Mesenchymal stem cell (in vitro differentiated cells and primary cell): ENCODE measurements around the gene GRID2.
A peak's percentile ranks its signal among the peaks of the same experiment; 100 is the strongest.

Source experiments
- DNase-seq: peaks from one replicate; pipeline ENCODE4 v3.0.0-alpha.2; 2013
- H2AFZ ChIP-seq: one replicate; pipeline ENCODE4 v1.6.1; 2013; ENCODE audit warnings: low read depth, mild to moderate bottlenecking, control low read depth, inconsistent platforms, low read length, moderate library complexity
- H2AK5ac ChIP-seq: 2 replicates; pipeline ENCODE4 v1.6.1; 2013; ENCODE audit warnings: low read length, moderate library complexity, mild to moderate bottlenecking, inconsistent platforms; ENCODE audit not compliant: severe bottlenecking
- H2BK120ac ChIP-seq: one replicate; pipeline ENCODE4 v1.6.1; 2013; ENCODE audit warnings: low read depth, mild to moderate bottlenecking, inconsistent platforms, low read length, moderate library complexity
- H2BK12ac ChIP-seq, 2 experiments: one replicate each; pipeline ENCODE4 v1.6.1; 2013; ENCODE audit warnings: inconsistent platforms in 2 of 2, low read length in 2 of 2, mild to moderate bottlenecking in 2 of 2, moderate library complexity in 2 of 2, control low read depth in 1 of 2
- H2BK15ac ChIP-seq: one replicate; pipeline ENCODE4 v1.6.1; 2013; ENCODE audit warnings: mild to moderate bottlenecking, low read depth, inconsistent platforms; ENCODE audit not compliant: poor library complexity, severe bottlenecking
- H2BK5ac ChIP-seq: 2 replicates; pipeline ENCODE4 v1.6.1; 2013; ENCODE audit warnings: low read depth, mild to moderate bottlenecking, low read length, control low read depth, inconsistent platforms; ENCODE audit not compliant: poor library complexity, severe bottlenecking
- H3K14ac ChIP-seq, 2 experiments: one replicate each; pipeline ENCODE4 v1.6.1; 2013; ENCODE audit warnings: inconsistent platforms in 2 of 2, low read length in 2 of 2, control low read depth in 1 of 2, mild to moderate bottlenecking in 1 of 2, moderate library complexity in 1 of 2
- H3K18ac ChIP-seq, 2 experiments: one replicate each; pipeline ENCODE4 v1.6.1; 2013; ENCODE audit warnings: inconsistent platforms in 2 of 2, low read length in 2 of 2, control low read depth in 1 of 2, low read depth in 1 of 2, mild to moderate bottlenecking in 1 of 2
- H3K23ac ChIP-seq, 2 experiments: one replicate each; pipeline ENCODE4 v1.6.1; 2013; ENCODE audit warnings: inconsistent platforms in 2 of 2, low read length in 2 of 2, mild to moderate bottlenecking in 2 of 2, moderate library complexity in 2 of 2, control low read depth in 1 of 2
- H3K27ac ChIP-seq: 2 replicates; pipeline ENCODE4 v1.5.1; 2013; ENCODE audit warnings: mild to moderate bottlenecking, moderate library complexity, low read length, control low read depth, inconsistent platforms; ENCODE audit not compliant: poor library complexity, severe bottlenecking
- H3K27me3 ChIP-seq, 2 experiments: 2 replicates each; pipeline versions ENCODE4 v1.6.1 to v1.7.0; 2013; ENCODE audit warnings: low read length in 2 of 2, mild to moderate bottlenecking in 2 of 2, moderate library complexity in 2 of 2, control low read depth in 1 of 2, inconsistent platforms in 1 of 2; ENCODE audit not compliant: control insufficient read depth in 1 of 2, insufficient read depth in 1 of 2
- H3K36me3 ChIP-seq, 2 experiments: 2 replicates each; pipeline versions ENCODE4 v1.6.1 to v1.7.0; 2013; ENCODE audit warnings: low read length in 2 of 2, control low read depth in 1 of 2, inconsistent platforms in 1 of 2, low read depth in 1 of 2, mild to moderate bottlenecking in 1 of 2; ENCODE audit not compliant: insufficient read depth in 2 of 2, control insufficient read depth in 1 of 2
- H3K4ac ChIP-seq, 2 experiments: one replicate each; pipeline ENCODE4 v1.6.1; 2013; ENCODE audit warnings: inconsistent platforms in 2 of 2, low read length in 2 of 2, mild to moderate bottlenecking in 2 of 2, moderate library complexity in 2 of 2, control low read depth in 1 of 2, low read depth in 1 of 2
- H3K4me1 ChIP-seq: 2 replicates; pipeline ENCODE4 v1.6.1; 2013; ENCODE audit warnings: low read depth, low read length, control low read depth; ENCODE audit not compliant: control insufficient read depth, insufficient read depth
- H3K4me2 ChIP-seq: 2 replicates; pipeline ENCODE4 v1.6.1; 2013; ENCODE audit warnings: low read length, mild to moderate bottlenecking, inconsistent platforms; ENCODE audit not compliant: poor library complexity, severe bottlenecking
- H3K4me3 ChIP-seq, 2 experiments: 2 replicates each; pipeline versions ENCODE4 v1.5.1 to v1.7.0; 2013; ENCODE audit warnings: low read length in 2 of 2, mild to moderate bottlenecking in 2 of 2, control low read depth in 1 of 2, low read depth in 1 of 2; ENCODE audit not compliant: insufficient read depth in 1 of 2
- H3K79me1 ChIP-seq: replicated peaks from 2 replicates; pipeline ENCODE4 v1.6.1; 2013; ENCODE audit warnings: mild to moderate bottlenecking, control low read depth, low read length, inconsistent platforms; ENCODE audit not compliant: poor library complexity, severe bottlenecking
- H3K9ac ChIP-seq: 2 replicates; pipeline ENCODE4 v1.7.0; 2013; ENCODE audit warnings: mild to moderate bottlenecking, low read length, moderate library complexity
- H3K9me3 ChIP-seq: 2 replicates; pipeline ENCODE4 v1.7.0; 2013; ENCODE audit warnings: mild to moderate bottlenecking, low read length; ENCODE audit not compliant: control insufficient read depth
- H4K8ac ChIP-seq: one replicate; pipeline ENCODE4 v1.6.1; 2013; ENCODE audit warnings: inconsistent platforms, mild to moderate bottlenecking, low read length, moderate library complexity
- H4K91ac ChIP-seq: one replicate; pipeline ENCODE4 v1.6.1; 2013; ENCODE audit warnings: mild to moderate bottlenecking, low read length, inconsistent platforms
- WGBS: methylation state at CpG from one replicate; pipeline ENCODE4 v1.1.7; 2013; ENCODE audit warnings: mixed read lengths; 5-methylcytosine and 5-hydroxymethylcytosine counted together

GRID2 gene

GRCh38 chr4:93781198-93781597 is 1477.4 kb downstream of the GRID2 start:
- no peak overlapping the region for H3K9ac ChIP-seq
- peaks cover 0 to 7% of the 10 kb centered on the region in 2 experiments for H3K27me3 ChIP-seq
- no peak overlapping the region for H2AK5ac ChIP-seq
- H3K36me3 ChIP-seq = no peaks in the 10 kb centered on the region
- no peak overlapping the region for H3K27ac ChIP-seq
- no peak overlapping the region for H2BK120ac ChIP-seq
- no peak overlapping the region for H2BK12ac ChIP-seq
- no peak overlapping the region for H3K4me2 ChIP-seq
- no peaks in the 10 kb centered on the region for H3K79me1 ChIP-seq
- no peaks in the 10 kb centered on the region for H3K9me3 ChIP-seq
- H3K4ac ChIP-seq = no peak overlapping the region
- no peak overlapping the region for H3K4me3 ChIP-seq
- no peak overlapping the region for H4K91ac ChIP-seq
- no peak overlapping the region for H3K23ac ChIP-seq
- H2AFZ ChIP-seq = no peak overlapping the region
- H2BK5ac ChIP-seq = no peak overlapping the region
- H2BK15ac ChIP-seq = no peak overlapping the region
- 94% methylated on average over 8 of the region's 9 CpGs for WGBS
- no peak overlapping the region for H4K8ac ChIP-seq
- peak overlapping the region in 1 of 2 experiments; percentile 33 for H3K14ac ChIP-seq
- H3K18ac ChIP-seq = no peak overlapping the region
- H3K4me1 ChIP-seq = no peaks in the 10 kb centered on the region
- no peak for DNase-seq

DNA sequence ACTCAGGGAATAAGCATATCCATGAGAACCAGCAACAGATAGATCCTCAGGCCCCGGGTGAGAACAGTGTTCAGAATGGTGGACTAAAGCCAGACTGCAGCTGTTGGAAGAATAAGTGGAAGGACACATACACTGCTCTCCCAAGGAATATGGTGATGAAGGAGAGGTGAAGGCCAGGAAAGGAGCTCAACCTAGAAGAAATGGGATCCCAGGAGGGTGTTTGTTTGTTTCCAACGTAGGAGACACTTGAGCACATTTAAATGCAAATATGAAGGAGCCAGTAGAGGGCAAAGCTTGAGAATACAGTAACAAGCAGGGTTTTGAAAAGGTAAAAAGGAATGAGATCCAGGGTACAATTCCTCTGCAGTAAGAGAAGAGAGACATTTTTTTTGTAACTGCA is 1482.4 kb downstream of the GRID2 start:
- Histone ChIP-seq H2AK5ac (no peak overlapping the region), H3K14ac (no peak overlapping the region), H3K9ac (no peak overlapping the region), H3K9me3 (no peaks in the 10 kb centered on the region), H3K4me2 (no peak overlapping the region), H3K23ac (no peak overlapping the region), H3K4me1 (no peaks in the 10 kb centered on the region), H2BK12ac (no peak overlapping the region), H3K27me3 (no peaks in the 10 kb centered on the region), H3K27ac (no peak overlapping the region), H3K4me3 (no peak overlapping the region), H3K18ac (no peak overlapping the region), H4K8ac (no peak overlapping the region), H3K4ac (no peak overlapping the region), H2BK5ac (no peak overlapping the region), H4K91ac (no peak overlapping the region), H3K36me3 (no peaks in the 10 kb centered on the region), H2AFZ (no peak overlapping the region), H2BK120ac (no peak overlapping the region), H3K79me1 (no peaks in the 10 kb centered on the region), H2BK15ac (no peak overlapping the region)
- no peak for DNase-seq
- WGBS = 44% methylated on average over 2 of the region's 2 CpGs

DNA sequence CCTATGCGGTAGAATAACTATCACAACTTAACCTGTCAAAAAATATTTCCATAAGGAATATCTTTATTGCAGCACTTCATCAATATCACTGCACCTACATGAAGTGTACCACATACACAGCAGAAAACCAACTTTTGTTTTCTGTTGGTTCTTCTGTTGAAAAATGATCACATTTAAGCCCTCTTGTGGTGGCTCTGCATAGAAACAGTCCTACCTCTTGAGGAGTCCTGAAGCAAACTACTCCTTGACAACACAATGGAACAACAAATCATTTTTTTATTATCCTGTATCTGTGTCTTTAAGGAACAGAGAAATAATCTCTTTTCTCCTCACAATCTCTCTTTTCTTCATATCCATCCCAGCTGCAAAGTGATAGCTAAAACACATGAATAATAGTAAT is 1484.9 kb downstream of the GRID2 start:
- Histone ChIP-seq H3K14ac (no peak overlapping the region), H2AFZ (no peak overlapping the region), H3K27ac (no peak overlapping the region), H3K9ac (no peak overlapping the region), H3K4me3 (no peak overlapping the region), H3K79me1 (no peaks in the 10 kb centered on the region), H3K18ac (no peak overlapping the region), H3K4ac (no peak overlapping the region), H2AK5ac (no peak overlapping the region), H2BK120ac (no peak overlapping the region), H2BK5ac (no peak overlapping the region), H2BK12ac (no peak overlapping the region), H2BK15ac (no peak overlapping the region), H3K4me2 (no peak overlapping the region), H3K23ac (no peak overlapping the region), H3K9me3 (no peaks in the 10 kb centered on the region), H4K8ac (no peak overlapping the region), H3K36me3 (no peaks in the 10 kb centered on the region), H3K27me3 (peaks cover 0 to 12% of the 10 kb centered on the region in 2 experiments), H4K91ac (no peak overlapping the region), H3K4me1 (no peaks in the 10 kb centered on the region)
- peak; percentile 6 for DNase-seq
- 86% methylated on average over 1 of the region's 1 CpG for WGBS

DNA sequence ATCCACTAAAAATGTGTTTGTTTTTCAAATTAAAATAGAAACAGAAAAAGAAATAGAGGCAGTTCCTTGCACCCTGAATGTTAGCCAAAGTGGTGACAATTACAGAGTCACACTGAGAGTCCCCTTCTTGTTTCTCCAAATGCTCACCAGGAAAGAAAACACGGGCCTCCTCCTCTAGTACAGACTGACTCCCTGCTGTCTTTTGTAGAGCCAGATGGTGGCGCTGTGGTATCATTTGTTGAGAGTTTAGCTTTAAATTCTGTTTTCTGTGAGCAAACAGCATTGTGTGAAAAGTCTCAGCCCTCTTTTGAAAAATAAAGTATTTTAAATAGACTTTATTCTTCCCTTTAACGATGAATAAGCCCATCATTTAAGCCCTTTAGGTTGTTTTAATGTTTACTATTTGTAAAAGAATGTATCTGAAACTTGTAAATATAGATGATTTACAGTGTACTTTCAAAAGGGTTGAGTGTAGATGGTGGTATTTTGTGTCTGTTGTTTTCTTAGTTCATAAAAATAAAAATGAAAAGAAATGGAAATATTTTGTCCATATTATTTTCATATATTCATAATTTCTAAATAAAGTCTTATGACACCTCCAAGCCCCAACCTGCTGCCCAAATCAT is 1487.9 kb downstream of the GRID2 start:
- no peak overlapping the region for H4K8ac ChIP-seq
- no peak overlapping the region for H2BK12ac ChIP-seq
- no peak overlapping the region for H3K23ac ChIP-seq
- no peak overlapping the region for H3K9ac ChIP-seq
- H3K4me3 ChIP-seq = no peak overlapping the region
- H3K79me1 ChIP-seq = no peaks in the 10 kb centered on the region
- no peaks in the 10 kb centered on the region for H3K9me3 ChIP-seq
- H4K91ac ChIP-seq = no peak overlapping the region
- peak; percentile 50 for DNase-seq
- WGBS = 0% methylated on average over 2 of the region's 3 CpGs
- peak overlapping the region; percentile 75 for H2AK5ac ChIP-seq
- no peak overlapping the region for H2AFZ ChIP-seq
- H2BK5ac ChIP-seq = no peak overlapping the region
- H3K4me2 ChIP-seq = no peak overlapping the region
- no peak overlapping the region for H2BK120ac ChIP-seq
- H3K4me1 ChIP-seq = no peaks in the 10 kb centered on the region
- no peak overlapping the region for H3K18ac ChIP-seq
- H3K27me3 ChIP-seq = peaks cover 0 to 28% of the 10 kb centered on the region in 2 experiments
- no peak overlapping the region for H2BK15ac ChIP-seq
- no peak overlapping the region for H3K14ac ChIP-seq
- H3K27ac ChIP-seq = no peak overlapping the region
- no peaks in the 10 kb centered on the region for H3K36me3 ChIP-seq
- H3K4ac ChIP-seq = no peak overlapping the region
